HG03280 (cell line): ENCODE measurements around the gene PROX1.

ENCODE experiments used
- ATAC-seq: cut with Tn5 transposase; IDR thresholded peaks from one replicate; pipeline ENCODE4 v1.9.1; 2021; ENCODE audit warnings: mild to moderate bottlenecking, moderate library complexity; ENCODE audit not compliant: unreplicated experiment

Gene PROX1

GRCh38 chr1:214018386-214019268, 30.9 kb downstream of the PROX1 start:
- ATAC-seq, result peak; percentile 73

- no peak for ATAC-seq
Observed at GRCh38 chr1:214019499-214019898, 31.7 kb downstream of the PROX1 start.

DNA sequence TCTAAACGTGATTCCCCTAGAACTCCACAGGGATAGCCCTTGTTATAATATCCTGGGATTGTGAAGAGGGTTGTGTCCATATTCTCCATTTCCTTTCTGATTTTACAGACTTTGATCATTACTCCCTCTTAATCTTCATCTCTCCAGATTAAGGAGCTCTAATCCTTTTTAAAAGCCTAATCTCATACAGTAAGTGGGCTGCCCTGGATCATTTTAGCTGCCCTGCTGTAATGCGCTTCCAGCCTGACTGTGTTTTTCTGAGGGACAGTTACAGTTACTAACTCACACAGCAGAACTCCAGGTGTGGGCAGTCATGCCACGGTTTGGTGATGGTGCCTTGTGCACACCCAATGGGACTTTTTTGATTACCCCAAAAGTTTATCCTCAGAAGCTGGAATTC, 33.5 kb downstream of the PROX1 start:
- ATAC-seq, result no peak

DNA sequence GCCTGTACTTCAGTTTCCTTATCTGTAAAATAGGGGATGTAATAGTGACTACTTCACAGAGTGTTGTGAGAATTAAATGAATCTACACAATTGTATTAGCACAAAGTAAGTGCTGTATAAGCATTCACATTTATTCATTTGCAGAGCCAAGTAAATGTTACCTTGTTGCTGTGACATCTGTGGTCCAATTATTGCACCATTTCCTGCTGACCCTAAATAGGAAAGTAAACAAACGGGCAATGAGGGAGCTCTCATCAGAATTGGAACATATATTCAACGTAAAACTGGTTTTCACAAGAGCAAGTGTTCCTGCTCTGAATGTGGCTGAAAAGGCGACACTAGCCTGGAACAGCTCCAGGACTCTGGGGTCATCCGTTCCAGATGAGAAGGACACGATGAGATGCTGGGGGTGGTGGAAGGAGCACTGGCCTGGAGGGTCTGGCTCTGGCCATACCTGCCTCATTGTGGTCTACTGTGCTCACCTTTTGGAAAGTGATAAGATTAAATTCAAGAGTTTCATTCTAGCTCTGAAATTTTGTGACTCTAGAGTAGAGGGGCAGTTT, 34.5 kb downstream of the PROX1 start:
- ATAC-seq, result no peak

DNA sequence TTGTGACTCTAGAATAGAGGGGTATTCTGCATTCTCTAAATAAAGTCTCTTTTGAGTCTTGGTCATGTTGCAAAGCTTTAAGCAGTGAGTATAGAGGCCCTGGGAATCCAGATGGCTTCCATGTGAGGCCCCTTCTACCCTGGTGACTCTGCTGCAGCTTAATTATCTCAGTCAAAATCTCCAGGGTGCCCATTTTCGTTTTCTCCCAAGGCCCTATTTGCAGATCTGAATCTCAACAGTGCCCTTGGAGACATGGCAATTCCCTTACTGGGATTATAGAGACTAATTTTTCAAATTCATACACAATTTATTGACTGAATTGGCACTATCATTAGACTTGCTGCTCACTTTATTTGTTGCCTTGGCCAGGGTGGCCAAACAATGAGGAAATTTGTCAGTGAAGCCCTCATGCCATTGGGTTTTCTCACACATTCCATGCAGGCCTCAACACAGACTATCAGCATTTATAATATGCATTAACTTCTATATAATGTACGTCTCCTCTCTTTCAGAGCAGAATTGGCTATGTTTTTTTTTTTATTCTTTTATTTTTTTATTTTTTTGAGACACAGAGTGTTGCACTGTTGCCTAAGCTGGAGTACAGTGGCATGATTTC, 35.1 kb downstream of the PROX1 start:
- no peak for ATAC-seq

DNA sequence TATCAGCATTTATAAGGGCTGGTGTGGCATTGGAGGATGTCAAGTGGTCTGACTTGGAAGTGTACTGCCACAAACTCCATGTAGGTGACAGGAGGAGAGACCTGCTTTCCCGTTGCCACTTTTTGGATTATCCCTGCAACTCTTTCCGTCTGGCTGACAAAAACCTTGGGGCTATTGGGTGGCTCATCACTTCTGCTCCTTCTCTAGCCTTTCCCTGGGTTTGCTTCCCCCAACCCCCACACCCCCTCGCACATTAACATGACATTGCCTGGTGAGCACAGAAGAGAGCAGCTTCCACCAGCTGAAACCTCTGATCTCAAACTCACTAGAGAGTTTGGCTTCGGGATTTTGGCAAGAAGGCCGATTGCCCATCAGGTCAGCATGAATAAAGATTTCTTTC, 39.2 kb downstream of the PROX1 start:
- no peak for ATAC-seq

- no peak for ATAC-seq
Observed at GRCh38 chr1:214027498-214027897, 39.7 kb downstream of the PROX1 start.

- no peak for ATAC-seq
Observed at GRCh38 chr1:214028095-214028494, 40.3 kb downstream of the PROX1 start.

DNA sequence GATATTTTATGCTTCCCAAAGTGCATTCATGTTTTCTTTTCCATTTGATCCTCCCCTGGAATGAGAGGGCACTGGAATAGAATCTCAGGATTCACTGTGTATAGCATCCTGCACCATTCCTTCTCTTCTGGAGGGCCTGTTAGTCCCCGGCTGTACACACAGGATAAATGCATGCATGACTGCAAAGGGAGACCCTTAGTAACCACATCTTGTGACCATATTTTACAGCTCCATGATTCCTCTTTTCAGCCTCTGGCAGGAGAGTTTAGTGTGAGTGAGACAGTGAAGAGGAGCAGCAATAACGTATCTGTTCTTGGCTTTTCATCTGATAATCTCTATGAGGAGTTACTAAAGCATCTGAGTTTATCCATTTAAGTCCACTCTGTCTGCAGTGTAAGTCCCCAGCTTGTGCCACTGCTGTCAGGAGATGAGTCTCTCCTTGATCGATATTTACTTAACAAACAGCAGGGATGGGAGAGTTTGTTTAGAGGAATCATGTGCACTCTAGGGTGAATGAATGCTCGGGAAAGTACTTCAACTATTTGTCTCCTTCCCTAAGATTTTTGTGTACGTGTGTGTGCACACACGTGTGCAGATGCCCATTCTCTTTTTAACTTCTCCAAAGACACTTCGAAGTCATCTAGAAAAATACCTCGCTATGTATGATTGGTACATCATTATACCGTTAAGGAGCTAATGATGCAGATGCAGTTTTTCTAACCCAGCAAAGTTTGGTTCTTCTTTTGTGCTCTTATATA, 41.1 kb downstream of the PROX1 start:
- ATAC-seq, result no peak

- ATAC-seq, result no peak
Observed at GRCh38 chr1:214029796-214030195, 42.0 kb downstream of the PROX1 start.

- no peak for ATAC-seq
Observed at GRCh38 chr1:214031267-214031650, 43.5 kb downstream of the PROX1 start.

DNA sequence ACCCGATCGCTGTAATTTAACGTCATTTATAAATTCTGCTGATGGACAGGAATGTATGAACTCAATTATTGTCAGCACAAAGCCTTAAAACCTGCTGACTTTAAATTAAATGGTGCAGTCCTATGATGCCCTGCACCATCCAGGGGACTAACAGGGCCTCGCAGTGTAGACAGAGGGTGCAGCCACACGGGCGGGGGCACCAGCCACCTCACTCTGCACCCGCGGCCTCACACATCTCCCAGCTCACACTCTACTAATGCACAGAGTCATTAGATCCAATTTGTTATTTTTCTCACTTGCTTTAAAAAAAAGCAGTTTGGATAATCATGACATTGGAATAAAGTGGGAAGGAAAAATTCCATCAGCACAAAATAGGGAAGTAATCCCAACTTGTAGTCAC, 49.7 kb downstream of the PROX1 start:
- ATAC-seq, result no peak

- ATAC-seq, result no peak
Observed at GRCh38 chr1:214039394-214040018, 51.7 kb downstream of the PROX1 start.

DNA sequence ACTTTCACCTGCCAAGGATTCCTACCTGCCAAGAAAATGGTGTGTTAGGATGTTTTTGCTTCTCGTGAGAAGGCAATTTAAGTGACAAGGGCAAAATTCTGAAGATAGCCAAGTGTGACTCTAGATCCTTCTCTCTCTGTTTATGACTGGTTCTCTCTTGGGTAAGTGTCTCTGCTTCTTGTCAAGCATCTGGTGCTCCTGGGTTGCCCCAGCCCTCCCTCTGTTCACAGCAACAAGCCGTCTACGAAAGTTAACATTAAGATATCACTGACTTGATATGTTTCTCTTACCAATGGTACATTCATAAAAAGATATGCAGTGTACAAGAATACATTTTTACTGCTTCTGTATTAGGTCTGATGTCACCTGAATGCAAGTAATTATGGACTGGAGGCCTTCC, 55.4 kb downstream of the PROX1 start:
- ATAC-seq, result no peak

DNA sequence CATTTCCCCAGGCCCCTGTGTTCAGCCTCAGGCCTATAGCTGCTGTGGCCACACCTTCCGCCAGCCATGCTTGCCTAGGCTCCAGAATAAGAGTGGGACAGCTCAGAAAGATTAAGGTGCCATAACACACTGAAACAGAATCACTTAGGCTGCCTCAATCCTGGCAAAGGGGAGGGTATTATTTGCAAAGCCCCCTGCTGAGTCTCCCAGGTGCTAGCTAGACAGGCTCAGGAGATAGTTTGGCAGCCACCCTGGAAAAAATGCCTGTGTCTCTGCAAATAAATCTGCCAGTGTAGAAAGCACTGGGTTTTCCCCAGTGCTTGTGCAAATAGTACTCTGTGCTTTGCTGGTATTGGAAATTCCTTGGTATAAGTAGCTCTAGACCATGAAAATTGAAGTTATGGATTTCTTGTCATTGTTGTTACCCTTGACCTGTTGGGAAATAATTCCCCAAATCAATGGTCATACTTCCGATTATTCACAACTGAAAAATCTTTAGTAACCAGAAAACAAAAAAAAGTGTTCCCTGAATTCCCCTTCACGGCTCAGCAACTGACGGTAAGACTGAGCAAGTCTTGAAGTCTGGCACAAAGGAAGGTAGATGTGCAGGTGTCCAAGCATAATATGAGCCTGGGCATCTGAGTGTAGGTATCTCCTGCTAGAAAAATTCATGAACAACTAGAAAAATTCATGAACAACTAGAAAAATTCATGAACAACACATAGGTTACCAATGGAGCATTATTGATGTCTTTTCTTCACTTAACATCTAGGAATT, 56.9 kb downstream of the PROX1 start:
- no peak for ATAC-seq

DNA sequence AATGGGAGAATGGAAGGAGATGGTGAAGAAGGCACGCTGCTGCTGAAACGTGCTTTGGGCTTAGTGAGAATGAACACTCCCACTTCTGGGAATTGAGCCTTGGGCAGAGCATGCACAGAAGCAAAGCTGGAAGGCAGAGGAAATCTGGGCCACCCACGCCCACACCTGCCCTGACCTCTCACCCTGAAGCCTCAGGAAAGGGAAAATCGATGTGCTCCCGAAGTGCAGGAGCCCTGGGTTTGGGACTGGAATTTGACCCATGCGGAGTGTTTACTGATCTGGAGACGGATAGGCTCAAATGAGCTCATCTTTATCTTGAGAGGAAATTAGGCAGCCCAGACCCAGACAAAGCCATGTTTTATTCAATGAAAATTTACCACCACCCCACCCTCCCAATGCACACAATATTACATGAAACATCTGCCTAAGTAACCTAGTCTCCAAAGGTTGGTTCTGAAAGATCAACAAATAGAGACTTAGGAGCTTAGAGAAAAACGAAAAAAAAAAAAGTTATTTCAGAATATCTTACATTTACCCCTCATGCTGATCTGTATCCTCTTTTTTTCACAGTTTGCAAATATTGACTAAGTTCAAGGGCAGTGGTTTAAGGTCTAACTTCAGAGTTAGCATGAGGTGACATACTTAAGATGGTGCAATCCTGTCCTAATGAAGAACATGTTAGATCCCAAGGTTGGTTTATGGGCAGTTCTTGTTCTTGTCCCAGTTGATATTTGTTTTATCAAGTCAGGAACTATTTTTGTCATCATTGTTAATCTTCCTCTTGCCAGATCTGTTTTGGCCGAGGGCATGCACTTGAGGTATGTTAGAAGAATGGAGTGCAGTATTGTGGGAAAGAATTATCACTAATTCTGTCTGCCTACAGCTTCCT, 63.0 kb downstream of the PROX1 start:
- ATAC-seq, result no peak

GRCh38 chr1:214051786-214052185, 64.0 kb downstream of the PROX1 start:
- ATAC-seq, result no peak

DNA sequence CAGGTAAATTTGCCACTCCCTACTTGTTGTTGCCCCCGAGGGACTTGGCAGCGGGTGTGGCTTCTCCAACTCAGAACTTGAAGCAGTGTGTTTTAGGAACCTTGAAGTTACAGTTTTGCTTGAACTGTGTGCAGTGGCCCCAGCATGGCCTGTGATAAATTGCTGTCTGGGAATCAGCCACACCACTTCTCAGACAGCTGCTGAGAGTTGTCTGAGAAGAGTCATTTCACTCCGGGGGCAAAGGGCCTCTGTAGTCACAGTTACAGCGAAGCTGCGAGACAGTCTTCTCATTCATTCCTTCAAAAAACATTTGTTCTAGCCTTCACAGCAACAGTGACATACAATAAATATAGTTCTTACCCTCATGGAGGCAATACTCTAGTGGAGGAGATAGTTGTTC, 70.3 kb downstream of the PROX1 start:
- ATAC-seq, result no peak

GRCh38 chr1:214066190-214066589, 78.4 kb downstream of the PROX1 start:
- no peak for ATAC-seq
